Activated naive CD4-positive, alpha-beta T cell treated with anti-CD3 and anti-CD28 coated beads for 36 hours (primary cell): ENCODE results near the gene CPA3. TPM values are rescaled to one million over a fixed set of nuclear protein-coding genes. Genes with fewer than 3 reads are reported as not detected.

Experiments
- CTCF ChIA-PET: fragments of 350-600 bp; sonication (Branson Sonifier 250); formaldehyde crosslinking; loops from one replicate; lab custom pipeline; 2021; ENCODE audit warnings: antibody characterized with exemption; lab: Charles Lee
- DNase-seq: peaks from one replicate; pipeline ENCODE4 v3.0.0-alpha.2; 2020
- H3K27ac Mint-ChIP-seq: one replicate; pipeline ENCODE4 v1.8.0; 2021; ENCODE audit warnings: mild to moderate bottlenecking, mixed read lengths
- H3K27me3 Mint-ChIP-seq: one replicate; pipeline ENCODE4 v1.8.0; 2021; ENCODE audit warnings: low read depth, mixed read lengths
- H3K36me3 Mint-ChIP-seq: one replicate; pipeline ENCODE4 v1.8.0; 2021; ENCODE audit warnings: low read depth, mixed read lengths
- H3K4me1 Mint-ChIP-seq: one replicate; pipeline ENCODE4 v1.8.0; 2021; ENCODE audit warnings: low read depth, mixed read lengths
- H3K4me3 Mint-ChIP-seq: one replicate; pipeline ENCODE4 v1.8.0; 2021; ENCODE audit warnings: mild to moderate bottlenecking, moderate library complexity, mixed read lengths
- H3K9me3 Mint-ChIP-seq: one replicate; pipeline ENCODE4 v1.8.0; 2021; ENCODE audit warnings: mixed read lengths
- intact Hi-C: fragments of 100-400 bp; cut with micrococcal nuclease; formaldehyde crosslinking; loops from one replicate; pipeline ENCODE4 v1.15.1; 2023
- total RNA-seq, 2 experiments: library from RNA; stranded (reverse); gene quantifications; one replicate each; pipeline ENCODE4 v1.2.3, GENCODE V29; 2021

Gene CPA3
- not detected for total RNA-seq

- DNase-seq = no peak
- Mint-ChIP-seq H3K27me3 (peaks cover 18% of the 10 kb centered on the region), H3K4me3 (no peak within 1 kb of the TSS), H3K36me3 (no peaks in the 10 kb centered on the region), H3K27ac (no peak within 1 kb of the TSS), H3K4me1 (no peaks in the 10 kb centered on the region), H3K9me3 (no peaks in the 10 kb centered on the region)
- CTCF ChIA-PET = interaction anchor here (1.4 to 6.0 kb wide), 3 partner anchors 12 to 80 kb away, joined by 5 to 89 read pairs (median 6); no protein-coding TSS in a partner anchor
- intact Hi-C loops = no loop called here
Measured at GRCh38 chr3:148865049-148865448, at the start of gene CPA3. CPA3 (plus strand) TSS chr3:148865296; CDS start chr3:148865308, 12 bp downstream.

- Mint-ChIP-seq H3K27me3 (peaks cover 16% of the 10 kb centered on the region), H3K27ac (no peak overlapping the region), H3K4me3 (no peak overlapping the region), H3K36me3 (no peaks in the 10 kb centered on the region), H3K9me3 (no peaks in the 10 kb centered on the region), H3K4me1 (no peaks in the 10 kb centered on the region)
- CTCF ChIA-PET = no interaction called here
- DNase-seq = no peak
- intact Hi-C loops = no loop called here
Measured at GRCh38 chr3:148815316-148816110, 49.6 kb upstream of the CPA3 start.

- H3K27ac Mint-ChIP-seq = no peak overlapping the region
- CTCF ChIA-PET = no interaction called here
- no peaks in the 10 kb centered on the region for H3K36me3 Mint-ChIP-seq
- H3K27me3 Mint-ChIP-seq = peaks cover 12% of the 10 kb centered on the region
- no peak overlapping the region for H3K4me3 Mint-ChIP-seq
- DNase-seq = no peak
- no peaks in the 10 kb centered on the region for H3K9me3 Mint-ChIP-seq
- intact Hi-C loops = no loop called here
- H3K4me1 Mint-ChIP-seq = no peaks in the 10 kb centered on the region
Measured at GRCh38 chr3:148816427-148816826, 48.7 kb upstream of the CPA3 start.

GRCh38 chr3:148816981-148817525, 48.0 kb upstream of the CPA3 start:
- intact Hi-C loops = no loop called here
- no peak for DNase-seq
- CTCF ChIA-PET = no interaction called here
- Mint-ChIP-seq H3K4me3 (no peak overlapping the region), H3K27me3 (peaks cover 12% of the 10 kb centered on the region), H3K9me3 (no peaks in the 10 kb centered on the region), H3K36me3 (no peaks in the 10 kb centered on the region), H3K4me1 (no peaks in the 10 kb centered on the region), H3K27ac (no peak overlapping the region)

GRCh38 chr3:148820361-148821245, 44.5 kb upstream of the CPA3 start:
- H3K4me3 Mint-ChIP-seq = no peak overlapping the region
- intact Hi-C loops = no loop called here
- H3K4me1 Mint-ChIP-seq = no peaks in the 10 kb centered on the region
- H3K27ac Mint-ChIP-seq = no peak overlapping the region
- CTCF ChIA-PET = no interaction called here
- no peaks in the 10 kb centered on the region for H3K36me3 Mint-ChIP-seq
- peaks cover 5% of the 10 kb centered on the region for H3K9me3 Mint-ChIP-seq
- H3K27me3 Mint-ChIP-seq = peaks cover 4% of the 10 kb centered on the region
- no peak for DNase-seq

GRCh38 chr3:148823026-148823425, 42.1 kb upstream of the CPA3 start:
- no peak overlapping the region for H3K4me3 Mint-ChIP-seq
- peaks cover 5% of the 10 kb centered on the region for H3K9me3 Mint-ChIP-seq
- peaks cover 7% of the 10 kb centered on the region for H3K27me3 Mint-ChIP-seq
- intact Hi-C loops = no loop called here
- no peaks in the 10 kb centered on the region for H3K36me3 Mint-ChIP-seq
- no peaks in the 10 kb centered on the region for H3K4me1 Mint-ChIP-seq
- CTCF ChIA-PET = no interaction called here
- DNase-seq = no peak
- H3K27ac Mint-ChIP-seq = no peak overlapping the region

- Mint-ChIP-seq H3K27me3 (peaks cover 3% of the 10 kb centered on the region), H3K36me3 (no peaks in the 10 kb centered on the region), H3K4me1 (no peaks in the 10 kb centered on the region), H3K27ac (no peak overlapping the region), H3K4me3 (no peak overlapping the region), H3K9me3 (peaks cover 5% of the 10 kb centered on the region)
- intact Hi-C loops = no loop called here
- DNase-seq = no peak
- CTCF ChIA-PET = no interaction called here
Measured at GRCh38 chr3:148825476-148825875, 39.6 kb upstream of the CPA3 start.

GRCh38 chr3:148827585-148827984, 37.5 kb upstream of the CPA3 start, which contains the start of gene CPB1:
CPB1 (plus strand) TSS chr3:148827811; CDS start chr3:148827824, 13 bp downstream.
- no peak within 1 kb of the TSS for H3K4me3 Mint-ChIP-seq
- no peak for DNase-seq
- no peaks in the 10 kb centered on the region for H3K4me1 Mint-ChIP-seq
- CTCF ChIA-PET = no interaction called here
- no peak within 1 kb of the TSS for H3K27ac Mint-ChIP-seq
- no peaks in the 10 kb centered on the region for H3K36me3 Mint-ChIP-seq
- peaks cover 2% of the 10 kb centered on the region for H3K9me3 Mint-ChIP-seq
- peaks cover 3% of the 10 kb centered on the region for H3K27me3 Mint-ChIP-seq
- intact Hi-C loops = no loop called here

- Mint-ChIP-seq H3K27me3 (peaks cover 3% of the 10 kb centered on the region), H3K9me3 (no peaks in the 10 kb centered on the region), H3K4me1 (no peaks in the 10 kb centered on the region), H3K27ac (no peak overlapping the region), H3K36me3 (no peaks in the 10 kb centered on the region), H3K4me3 (no peak overlapping the region)
- no peak for DNase-seq
- intact Hi-C loops = no loop called here
- CTCF ChIA-PET = no interaction called here
Measured at GRCh38 chr3:148828136-148828690, 36.9 kb upstream of the CPA3 start.

GRCh38 chr3:148829926-148830325, 35.2 kb upstream of the CPA3 start:
- Mint-ChIP-seq H3K27ac (no peak overlapping the region), H3K36me3 (no peaks in the 10 kb centered on the region), H3K27me3 (peaks cover 5% of the 10 kb centered on the region), H3K4me1 (no peaks in the 10 kb centered on the region), H3K4me3 (no peak overlapping the region), H3K9me3 (no peaks in the 10 kb centered on the region)
- intact Hi-C loops = no loop called here
- no peak for DNase-seq
- CTCF ChIA-PET = no interaction called here

GRCh38 chr3:148833223-148833622, 31.9 kb upstream of the CPA3 start:
- peaks cover 6% of the 10 kb centered on the region for H3K27me3 Mint-ChIP-seq
- no peak overlapping the region for H3K4me3 Mint-ChIP-seq
- no peak overlapping the region for H3K27ac Mint-ChIP-seq
- CTCF ChIA-PET = no interaction called here
- no peaks in the 10 kb centered on the region for H3K36me3 Mint-ChIP-seq
- no peaks in the 10 kb centered on the region for H3K9me3 Mint-ChIP-seq
- DNase-seq = no peak
- intact Hi-C loops = no loop called here
- no peaks in the 10 kb centered on the region for H3K4me1 Mint-ChIP-seq

- Mint-ChIP-seq H3K9me3 (no peaks in the 10 kb centered on the region), H3K27ac (no peak overlapping the region), H3K4me1 (no peaks in the 10 kb centered on the region), H3K36me3 (no peaks in the 10 kb centered on the region), H3K4me3 (no peak overlapping the region), H3K27me3 (peaks cover 6% of the 10 kb centered on the region)
- DNase-seq = no peak
- intact Hi-C loops = no loop called here
- CTCF ChIA-PET = no interaction called here
Measured at GRCh38 chr3:148839805-148840204, 25.3 kb upstream of the CPA3 start.
